MCF 10A (cell line): ENCODE data around the gene BTNL9. TPM values are rescaled to one million over a fixed set of nuclear protein-coding genes. Genes with fewer than 3 reads are reported as not detected.

Source experiments
- BruUV-seq: library from RNA; stranded (reverse); fragments of 400-500 nt; replicated peaks from 2 replicates; lab custom pipeline; 2021; lab: Mats Ljungman, UMichigan
- CTCF ChIA-PET: fragments of 300-600 bp; sonication (Branson Sonifier 250); formaldehyde crosslinking; extraction: SDS; loops from one replicate; lab custom pipeline; 2021; ENCODE audit warnings: antibody characterized with exemption, inconsistent platforms; lab: Yijun Ruan, JAX
- POLR2A ChIA-PET: fragments of 300-600, 350-650 bp; sonication (Branson Sonifier 250); formaldehyde crosslinking; extraction: SDS; loops from one replicate; lab custom pipeline; 2020; ENCODE audit warnings: antibody characterized with exemption, inconsistent platforms; lab: Yijun Ruan, JAX
- DNase-seq: peaks from one replicate; pipeline ENCODE4 v3.0.0-alpha.2; 2018; ENCODE audit not compliant: unreplicated experiment
- H3K27ac Mint-ChIP-seq: one replicate; pipeline ENCODE4 v1.8.0; 2022; ENCODE audit warnings: mild to moderate bottlenecking, low read depth, mixed read lengths; ENCODE audit not compliant: unreplicated experiment
- H3K27me3 Mint-ChIP-seq: one replicate; pipeline ENCODE4 v1.8.0; 2022; ENCODE audit warnings: mixed read lengths; ENCODE audit not compliant: insufficient read depth, unreplicated experiment
- H3K36me3 Mint-ChIP-seq: one replicate; pipeline ENCODE4 v1.8.0; 2022; ENCODE audit warnings: mild to moderate bottlenecking, moderate library complexity, mixed read lengths; ENCODE audit not compliant: insufficient read depth, unreplicated experiment
- H3K4me1 Mint-ChIP-seq: one replicate; pipeline ENCODE4 v1.8.0; 2022; ENCODE audit warnings: mixed read lengths; ENCODE audit not compliant: insufficient read depth, unreplicated experiment
- H3K4me3 Mint-ChIP-seq: one replicate; pipeline ENCODE4 v1.8.0; 2022; ENCODE audit warnings: mild to moderate bottlenecking, moderate library complexity, mixed read lengths; ENCODE audit not compliant: unreplicated experiment
- H3K9me3 Mint-ChIP-seq: one replicate; pipeline ENCODE4 v1.8.0; 2022; ENCODE audit warnings: mixed read lengths; ENCODE audit not compliant: unreplicated experiment
- CTCF ChIP-seq: fragments of 200-600 bp; IDR thresholded peaks from one replicate; pipeline ENCODE4 v1.8.0; 2022; ENCODE audit warnings: antibody characterized with exemption, mild to moderate bottlenecking; ENCODE audit not compliant: unreplicated experiment
- intact Hi-C: fragments of 100-400 bp; cut with micrococcal nuclease; formaldehyde crosslinking; loops from 2 replicates; pipeline ENCODE4 v1.14.1; 2022
- total RNA-seq: library from RNA; stranded (reverse); gene quantifications from 2 replicates; pipeline ENCODE4 v1.2.3, GENCODE V29; 2022

The BTNL9 gene
- total RNA-seq, 1 experiment from 2014 or later, result not detected

- Mint-ChIP-seq H3K27ac (no peak overlapping the region), H3K27me3 (peaks cover 36% of the 10 kb centered on the region), H3K36me3 (no peaks in the 10 kb centered on the region), H3K9me3 (peaks cover 7% of the 10 kb centered on the region), H3K4me3 (no peak overlapping the region), H3K4me1 (no peaks in the 10 kb centered on the region)
- DNase-seq, result no peak
- no TSS peak for BruUV-seq
- ChIA-PET CTCF (interaction anchor here (0.7 to 0.9 kb wide), 2 partner anchors 14 to 22 kb away, joined by 3 read pairs; no protein-coding TSS in a partner anchor), POLR2A (interaction anchor here (1.4 kb wide), 1 partner anchor 27 kb away, joined by 3 read pairs; no protein-coding TSS in a partner anchor)
- intact Hi-C loops, result no loop called here
- no peak for TF ChIP-seq CTCF
These were observed 24.9 kb downstream of the BTNL9 start for GRCh38 chr5:181064987-181065386.

- Mint-ChIP-seq H3K27me3 (peaks cover 13% of the 10 kb centered on the region), H3K9me3 (peaks cover 7% of the 10 kb centered on the region), H3K4me3 (no peak overlapping the region), H3K36me3 (no peaks in the 10 kb centered on the region), H3K4me1 (no peaks in the 10 kb centered on the region), H3K27ac (no peak overlapping the region)
- POLR2A ChIA-PET, result interaction anchor here (1.3 kb wide), 1 partner anchor 18 kb away, joined by 3 read pairs; no protein-coding TSS in a partner anchor
- intact Hi-C loops, result no loop called here
- no peak for DNase-seq
- no peak for TF ChIP-seq CTCF
- CTCF ChIA-PET, result no interaction called here
- BruUV-seq, result no TSS peak
These were observed 29.9 kb downstream of the BTNL9 start for GRCh38 chr5:181069767-181070491.

GRCh38 chr5:181070523-181070922 is 30.5 kb downstream of the BTNL9 start:
- H3K27ac Mint-ChIP-seq, result no peak overlapping the region
- POLR2A ChIA-PET, result no interaction called here
- no peak for TF ChIP-seq CTCF
- DNase-seq, result no peak
- peaks cover 7% of the 10 kb centered on the region for H3K9me3 Mint-ChIP-seq
- no peaks in the 10 kb centered on the region for H3K36me3 Mint-ChIP-seq
- CTCF ChIA-PET, result no interaction called here
- no peak overlapping the region for H3K4me3 Mint-ChIP-seq
- intact Hi-C loops, result no loop called here
- no TSS peak for BruUV-seq
- H3K4me1 Mint-ChIP-seq, result no peaks in the 10 kb centered on the region
- peaks cover 13% of the 10 kb centered on the region for H3K27me3 Mint-ChIP-seq

- CTCF ChIA-PET, result no interaction called here
- Mint-ChIP-seq H3K27me3 (peaks cover 13% of the 10 kb centered on the region), H3K27ac (no peak overlapping the region), H3K4me3 (no peak overlapping the region), H3K4me1 (no peaks in the 10 kb centered on the region), H3K9me3 (peaks cover 7% of the 10 kb centered on the region), H3K36me3 (no peaks in the 10 kb centered on the region)
- intact Hi-C loops, result no loop called here
- TF ChIP-seq CTCF, result no peak
- no peak for DNase-seq
- POLR2A ChIA-PET, result no interaction called here
- BruUV-seq, result no TSS peak
These were observed 31.2 kb downstream of the BTNL9 start for GRCh38 chr5:181071257-181071656.
